A673 (cell line): Measurements from ENCODE around the gene SLC52A1. TPM values are rescaled to one million over a fixed set of nuclear protein-coding genes. Genes with fewer than 3 reads are reported as not detected.
"Not testable (repeated sequence)": the region's sequence is repeated elsewhere in the genome, so short reads cannot be mapped to it uniquely, and the experiment has no call there.

Source experiments
- BruUV-seq: library from RNA; stranded (reverse); fragments of 400-500 nt; replicated peaks from 2 replicates; lab custom pipeline; 2021; lab: Mats Ljungman, UMichigan
- CTCF ChIA-PET: fragments of 300-600 bp; sonication (Branson Sonifier 250); formaldehyde crosslinking; loops from one replicate; lab custom pipeline; 2022; ENCODE audit warnings: antibody characterized with exemption; lab: Charles Lee
- POLR2A ChIA-PET: fragments of 300-600 bp; sonication (Branson Sonifier 250); formaldehyde crosslinking; loops from one replicate; lab custom pipeline; 2022; ENCODE audit warnings: antibody characterized with exemption; ENCODE audit not compliant: low non-redundant PET; lab: Charles Lee
- DNase-seq: peaks from one replicate; pipeline ENCODE4 v3.0.0-alpha.2; 2015; ENCODE audit warnings: low spot score
- H3K27ac ChIP-seq: fragments of 200-600 bp; sonication (generic); 2 replicates; pipeline ENCODE4 v1.5.1; 2016; ENCODE audit warnings: mixed run types, low read depth, mild to moderate bottlenecking, mixed read lengths, antibody characterized with exemption, low read length; ENCODE audit not compliant: poor library complexity, severe bottlenecking
- H3K27me3 ChIP-seq: fragments of 200-600 bp; sonication (generic); replicated peaks from 2 replicates; pipeline ENCODE4 v1.6.1; 2017; ENCODE audit warnings: mixed run types, low read depth, mild to moderate bottlenecking, mixed read lengths, antibody characterized with exemption, low read length; ENCODE audit not compliant: insufficient read depth, poor library complexity
- H3K36me3 ChIP-seq: fragments of 200-600 bp; sonication (generic); 2 replicates; pipeline ENCODE4 v1.6.1; 2016; ENCODE audit warnings: mixed run types, mild to moderate bottlenecking, mixed read lengths, antibody characterized with exemption, low read length; ENCODE audit not compliant: insufficient read depth, poor library complexity, severe bottlenecking
- H3K4me1 ChIP-seq: fragments of 200-600 bp; sonication (generic); 2 replicates; pipeline ENCODE4 v1.6.1; 2017; ENCODE audit warnings: mixed run types, mild to moderate bottlenecking, mixed read lengths, antibody characterized with exemption, low read length; ENCODE audit not compliant: insufficient read depth, poor library complexity, severe bottlenecking
- H3K4me3 ChIP-seq: fragments of 200-600 bp; sonication (generic); 2 replicates; pipeline ENCODE4 v1.5.1; 2016; ENCODE audit warnings: low read depth, mixed run types, mild to moderate bottlenecking, mixed read lengths, low read length; ENCODE audit not compliant: poor library complexity, severe bottlenecking
- H3K9me3 ChIP-seq: fragments of 200-600 bp; sonication (generic); 2 replicates; pipeline ENCODE4 v1.6.1; 2016; ENCODE audit warnings: mixed run types, low read depth, mild to moderate bottlenecking, mixed read lengths, antibody characterized with exemption, low read length; ENCODE audit not compliant: poor library complexity, severe bottlenecking
- CTCF ChIP-seq: fragments of 300-800, 200-600 bp; sonication (generic); conservative IDR thresholded peaks from 2 replicates; pipeline ENCODE4 v1.5.1; 2017; ENCODE audit warnings: low read depth, mild to moderate bottlenecking, antibody characterized with exemption, low read length, moderate library complexity, mixed read lengths
- EZH2 ChIP-seq: fragments of 200-600 bp; sonication (generic); IDR thresholded peaks from 2 replicates; pipeline ENCODE4 v1.6.1; 2017; ENCODE audit warnings: borderline replicate concordance, low read depth, mild to moderate bottlenecking, mixed read lengths, antibody characterized with exemption, low read length; ENCODE audit not compliant: poor library complexity, severe bottlenecking
- intact Hi-C: fragments of 100-400 bp; cut with micrococcal nuclease; formaldehyde crosslinking; loops from one replicate; pipeline ENCODE4 v1.10.0; 2022; ENCODE audit not compliant: unreplicated experiment
- total RNA-seq: library from RNA; stranded (reverse); gene quantifications from 2 replicates; pipeline ENCODE4 v1.2.3, GENCODE V29; 2021

Gene SLC52A1
- total RNA-seq, 1 experiment from 2014 or later = not detected

GRCh38 chr17:5077781-5078105 lies 42.5 kb upstream of the SLC52A1 start:
- H3K4me3 ChIP-seq = peak overlapping the region; percentile 70
- H3K4me1 ChIP-seq = no peaks in the 10 kb centered on the region
- no peak for DNase-seq
- TSS peak; percentile 92 for BruUV-seq
- ChIA-PET POLR2A (interaction anchor here (0.9 kb wide), 1 partner anchor 114 kb away, joined by 7 read pairs; no protein-coding TSS in a partner anchor), CTCF (no interaction called here)
- no peaks in the 10 kb centered on the region for H3K36me3 ChIP-seq
- peaks cover 3% of the 10 kb centered on the region for H3K9me3 ChIP-seq
- H3K27me3 ChIP-seq = no peaks in the 10 kb centered on the region
- H3K27ac ChIP-seq = peak overlapping the region; percentile 76
- TF ChIP-seq EZH2 (no peak), CTCF (no peak)
- intact Hi-C loops = no loop called here

GRCh38 chr17:5077275-5077674 lies 42.0 kb upstream of the SLC52A1 start:
- H3K9me3 ChIP-seq, CTCF ChIA-PET, H3K27me3 ChIP-seq, H3K4me1 ChIP-seq, H3K36me3 ChIP-seq, intact Hi-C loops, H3K27ac ChIP-seq, BruUV-seq, DNase-seq: not testable (repeated sequence)
- POLR2A ChIA-PET = interaction anchor here (0.9 kb wide), 1 partner anchor 115 kb away, joined by 7 read pairs; no protein-coding TSS in a partner anchor
- peak overlapping the region; percentile 70 for H3K4me3 ChIP-seq

DNA sequence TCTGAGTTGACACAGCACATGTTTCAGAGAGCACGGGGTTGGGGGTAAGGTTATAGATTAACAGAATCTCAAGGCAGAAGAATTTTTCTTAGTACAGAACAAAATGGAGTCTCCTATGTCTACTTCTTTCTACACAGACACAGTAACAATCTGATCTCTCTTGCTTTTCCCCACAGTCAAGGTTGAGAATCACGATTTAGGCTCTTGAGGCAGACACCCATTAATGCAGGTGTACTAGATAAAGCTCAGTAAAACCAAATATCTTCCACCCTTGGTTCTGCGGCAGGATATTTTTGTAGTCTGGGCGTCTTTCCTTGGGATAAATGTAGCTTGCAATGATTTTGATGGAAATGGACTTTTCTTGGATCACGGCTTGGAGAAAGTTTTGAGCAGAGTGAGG lies 40.2 kb upstream of the SLC52A1 start:
- CTCF ChIA-PET, H3K9me3 ChIP-seq, H3K27ac ChIP-seq, H3K36me3 ChIP-seq, intact Hi-C loops, H3K4me3 ChIP-seq, POLR2A ChIA-PET, H3K4me1 ChIP-seq, H3K27me3 ChIP-seq, DNase-seq, BruUV-seq: not testable (repeated sequence)

- TF ChIP-seq EZH2 = no peak
- TF ChIP-seq CTCF = no peak
- intact Hi-C loops = no loop called here
- ChIA-PET CTCF (no interaction called here), POLR2A (no interaction called here)
- no TSS peak for BruUV-seq
- H3K27me3 ChIP-seq = no peaks in the 10 kb centered on the region
- no peak for DNase-seq
- no peak overlapping the region for H3K4me3 ChIP-seq
- H3K27ac ChIP-seq = no peak overlapping the region
- no peaks in the 10 kb centered on the region for H3K4me1 ChIP-seq
- no peaks in the 10 kb centered on the region for H3K9me3 ChIP-seq
- no peaks in the 10 kb centered on the region for H3K36me3 ChIP-seq
These were observed 34.5 kb upstream of the SLC52A1 start for GRCh38 chr17:5069724-5070123.
